HUES48 (cell line): ENCODE measurements around the gene CCR2.

Source experiments
- H3K27ac ChIP-seq: one replicate; pipeline ENCODE4 v1.7.0; 2013; ENCODE audit warnings: low read depth, low read length, inconsistent platforms
- H3K27me3 ChIP-seq: 2 replicates; pipeline ENCODE4 v1.6.1; 2013; ENCODE audit warnings: mild to moderate bottlenecking, low read length; ENCODE audit not compliant: control insufficient read depth, insufficient read depth
- H3K36me3 ChIP-seq: 2 replicates; pipeline ENCODE4 v1.6.1; 2013; ENCODE audit warnings: low read length; ENCODE audit not compliant: control insufficient read depth, insufficient read depth
- H3K4me1 ChIP-seq: 2 replicates; pipeline ENCODE4 v1.6.1; 2013; ENCODE audit warnings: mild to moderate bottlenecking, low read length; ENCODE audit not compliant: control insufficient read depth, insufficient read depth
- H3K4me3 ChIP-seq: 2 replicates; pipeline ENCODE4 v1.5.1; 2013; ENCODE audit warnings: mild to moderate bottlenecking, low read depth, low read length
- H3K9ac ChIP-seq: 2 replicates; pipeline ENCODE4 v1.6.1; 2013; ENCODE audit warnings: mild to moderate bottlenecking, low read depth, low read length, moderate library complexity
- H3K9me3 ChIP-seq: 2 replicates; pipeline ENCODE4 v1.6.1; 2013; ENCODE audit warnings: low read length; ENCODE audit not compliant: control insufficient read depth, insufficient read depth

CCR2 gene

DNA sequence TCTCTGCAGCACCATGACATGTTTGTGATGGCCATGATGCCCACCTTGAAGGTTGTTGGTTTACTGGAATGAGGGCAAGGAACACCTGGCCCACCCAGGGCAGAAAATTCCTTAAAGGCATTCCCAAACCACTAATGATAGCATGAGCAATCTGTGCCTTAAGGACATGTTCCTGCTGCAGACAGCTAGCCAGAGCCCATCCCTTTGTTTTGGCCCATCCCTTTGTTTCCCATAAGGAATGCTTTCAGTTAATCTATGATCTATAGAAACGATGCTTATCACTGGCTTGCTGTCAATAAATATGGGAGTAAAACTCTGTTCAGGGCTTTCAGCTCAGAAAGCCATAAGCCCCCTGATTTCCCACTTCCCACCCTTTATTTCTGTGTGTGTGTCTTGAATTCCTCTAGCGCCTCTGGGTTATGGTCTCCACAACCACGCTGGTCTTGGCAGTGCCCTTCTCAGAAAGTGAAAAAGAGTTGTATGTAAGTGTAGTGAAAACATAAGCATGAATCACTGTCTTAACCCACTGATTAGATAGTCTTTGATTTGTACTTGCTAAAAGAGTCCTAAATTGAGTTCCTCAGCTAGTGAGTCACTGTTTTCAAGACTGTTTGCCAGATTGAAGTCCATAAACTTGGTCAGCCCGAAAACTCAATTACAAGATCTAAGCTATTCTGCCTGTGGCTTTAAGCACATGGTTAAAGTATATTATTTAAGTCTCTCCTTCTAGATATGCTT lies 19.0 kb upstream of the CCR2 start:
- no peaks in the 10 kb centered on the region for H3K4me1 ChIP-seq
- H3K27me3 ChIP-seq, result no peaks in the 10 kb centered on the region
- no peak overlapping the region for H3K4me3 ChIP-seq
- no peak overlapping the region for H3K9ac ChIP-seq
- no peaks in the 10 kb centered on the region for H3K36me3 ChIP-seq
- peaks cover 19% of the 10 kb centered on the region for H3K9me3 ChIP-seq
- no peak overlapping the region for H3K27ac ChIP-seq

DNA sequence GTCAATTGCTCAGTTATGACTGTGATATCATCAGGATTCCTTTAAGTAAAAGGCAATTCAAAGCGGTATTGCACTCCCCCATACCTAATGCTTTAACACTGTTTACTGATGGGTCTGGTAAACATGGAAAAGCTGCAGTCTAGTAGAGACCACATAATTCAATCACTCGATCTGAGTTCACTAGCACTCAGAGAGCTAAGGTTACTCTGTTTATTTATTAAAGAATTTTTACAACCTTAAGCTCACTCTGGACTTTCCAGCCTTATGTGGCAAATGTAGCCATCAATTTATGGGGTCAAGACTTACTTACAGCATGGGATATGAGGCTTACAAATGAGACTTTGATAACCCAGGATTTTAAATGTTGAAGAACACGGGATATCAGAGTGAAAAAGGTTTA lies 18.4 kb upstream of the CCR2 start:
- H3K27ac ChIP-seq, result no peak overlapping the region
- no peaks in the 10 kb centered on the region for H3K27me3 ChIP-seq
- no peaks in the 10 kb centered on the region for H3K4me1 ChIP-seq
- no peak overlapping the region for H3K4me3 ChIP-seq
- no peak overlapping the region for H3K9ac ChIP-seq
- no peaks in the 10 kb centered on the region for H3K36me3 ChIP-seq
- peaks cover 19% of the 10 kb centered on the region for H3K9me3 ChIP-seq

DNA sequence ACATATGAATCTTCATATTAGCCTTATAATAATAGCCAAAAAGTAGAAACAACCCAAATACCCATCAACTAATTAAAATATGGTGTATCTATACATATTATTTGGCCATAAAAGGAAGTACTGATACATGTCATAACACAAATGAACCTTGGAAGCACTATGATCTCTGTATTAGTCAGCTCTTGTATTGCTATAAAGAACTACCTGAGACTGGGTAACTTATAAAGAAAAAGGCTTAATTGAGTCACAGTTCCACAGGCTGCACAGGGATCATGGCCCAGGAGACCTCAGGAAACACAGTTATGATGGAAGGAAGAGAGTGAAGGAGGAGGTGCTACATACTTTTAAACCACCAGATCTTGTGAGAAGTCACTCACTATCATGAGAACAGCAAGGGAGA lies 16.0 kb upstream of the CCR2 start:
- Histone ChIP-seq H3K4me1 (no peaks in the 10 kb centered on the region), H3K27me3 (no peaks in the 10 kb centered on the region), H3K9ac (no peak overlapping the region), H3K36me3 (no peaks in the 10 kb centered on the region), H3K9me3 (peaks cover 19% of the 10 kb centered on the region), H3K4me3 (no peak overlapping the region), H3K27ac (no peak overlapping the region)

DNA sequence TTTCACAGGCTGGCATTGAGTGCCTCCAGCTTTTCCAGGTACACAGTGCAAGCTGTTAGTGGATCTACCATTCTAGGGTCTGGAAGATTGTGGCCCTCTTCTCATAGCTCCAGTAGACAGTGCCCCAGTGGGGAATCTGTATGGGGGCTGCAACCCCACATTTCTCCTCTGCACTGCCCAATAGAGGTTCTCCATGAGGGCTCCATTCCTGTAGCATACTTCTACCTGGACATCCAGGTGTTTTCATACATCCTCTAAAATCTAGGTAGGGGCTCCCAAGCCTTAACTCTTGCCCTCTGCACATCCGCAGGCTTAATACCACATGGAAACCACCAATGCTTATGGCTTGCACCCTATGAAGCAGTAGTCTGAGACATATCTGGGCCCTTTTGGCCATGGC lies 15.1 kb upstream of the CCR2 start:
- Histone ChIP-seq H3K4me3 (no peak overlapping the region), H3K9me3 (peaks cover 19% of the 10 kb centered on the region), H3K9ac (no peak overlapping the region), H3K27ac (no peak overlapping the region), H3K36me3 (no peaks in the 10 kb centered on the region), H3K4me1 (no peaks in the 10 kb centered on the region), H3K27me3 (no peaks in the 10 kb centered on the region)

GRCh38 chr3:46344476-46344875 lies 9.4 kb upstream of the CCR2 start:
- Histone ChIP-seq H3K4me3 (no peak overlapping the region), H3K4me1 (no peaks in the 10 kb centered on the region), H3K27ac (no peak overlapping the region), H3K27me3 (no peaks in the 10 kb centered on the region), H3K9me3 (peaks cover 17% of the 10 kb centered on the region), H3K9ac (no peak overlapping the region), H3K36me3 (no peaks in the 10 kb centered on the region)

GRCh38 chr3:46348823-46349482 lies 5.0 kb upstream of the CCR2 start:
- H3K4me1 ChIP-seq, result no peaks in the 10 kb centered on the region
- no peak overlapping the region for H3K4me3 ChIP-seq
- H3K27me3 ChIP-seq, result no peaks in the 10 kb centered on the region
- no peak overlapping the region for H3K27ac ChIP-seq
- peaks cover 14% of the 10 kb centered on the region; the same call in 1 of the 2 replicates for H3K9me3 ChIP-seq
- H3K36me3 ChIP-seq, result no peaks in the 10 kb centered on the region
- no peak overlapping the region for H3K9ac ChIP-seq

DNA sequence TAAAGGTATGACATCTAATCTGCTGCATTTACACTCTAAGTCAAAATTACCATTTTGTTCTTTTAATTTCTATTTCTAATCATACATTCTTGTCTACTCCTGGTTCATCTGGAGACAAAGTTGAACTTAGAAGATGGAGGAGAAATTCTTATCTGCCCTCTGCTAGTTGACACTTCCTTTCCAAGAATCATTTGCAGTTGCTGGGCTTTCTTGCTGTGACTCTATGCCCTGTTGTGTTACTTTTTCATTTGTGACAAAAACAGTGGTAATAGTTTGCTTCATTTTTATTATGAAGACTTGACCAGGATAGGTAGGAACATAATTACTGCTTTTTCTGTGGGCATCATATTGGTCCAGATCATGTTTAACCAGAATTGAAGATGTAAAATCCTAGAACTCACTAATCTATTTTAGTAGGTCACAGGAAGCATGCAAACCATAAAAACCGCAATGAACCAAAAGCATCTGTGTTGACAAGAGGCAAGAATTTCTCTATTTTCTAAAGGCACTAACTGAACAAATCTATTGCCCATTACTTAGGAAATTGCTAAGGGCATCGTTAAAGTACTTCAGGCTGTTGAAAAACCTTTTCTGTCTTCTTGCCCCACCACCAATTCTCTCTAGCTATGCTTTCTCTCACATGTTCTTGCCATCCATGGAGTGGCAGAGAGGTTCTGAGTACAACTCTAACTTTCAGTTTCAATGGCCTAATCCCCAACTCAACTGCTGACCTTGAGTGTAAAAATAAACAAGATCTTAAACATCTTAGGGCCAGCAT lies 4.2 kb upstream of the CCR2 start:
- Histone ChIP-seq H3K9me3 (peaks cover 14% of the 10 kb centered on the region; the same call in 1 of the 2 replicates), H3K36me3 (no peaks in the 10 kb centered on the region), H3K4me1 (no peaks in the 10 kb centered on the region), H3K27me3 (no peaks in the 10 kb centered on the region), H3K27ac (no peak overlapping the region), H3K9ac (no peak overlapping the region), H3K4me3 (no peak overlapping the region)

- no peaks in the 10 kb centered on the region for H3K36me3 ChIP-seq
- no peaks in the 10 kb centered on the region for H3K4me1 ChIP-seq
- H3K27me3 ChIP-seq, result no peaks in the 10 kb centered on the region
- no peak overlapping the region for H3K4me3 ChIP-seq
- peaks cover 14% of the 10 kb centered on the region; the same call in 1 of the 2 replicates for H3K9me3 ChIP-seq
- H3K9ac ChIP-seq, result no peak overlapping the region
- H3K27ac ChIP-seq, result no peak overlapping the region
These were observed 3.7 kb upstream of the CCR2 start for GRCh38 chr3:46350262-46350565.

- H3K9ac ChIP-seq, result no peak overlapping the region
- H3K36me3 ChIP-seq, result no peaks in the 10 kb centered on the region
- no peaks in the 10 kb centered on the region for H3K4me1 ChIP-seq
- H3K27me3 ChIP-seq, result no peaks in the 10 kb centered on the region
- H3K9me3 ChIP-seq, result peaks cover 14% of the 10 kb centered on the region; the same call in 1 of the 2 replicates
- no peak overlapping the region for H3K4me3 ChIP-seq
- no peak overlapping the region for H3K27ac ChIP-seq
These were observed 2.3 kb upstream of the CCR2 start for GRCh38 chr3:46351646-46352045.

DNA sequence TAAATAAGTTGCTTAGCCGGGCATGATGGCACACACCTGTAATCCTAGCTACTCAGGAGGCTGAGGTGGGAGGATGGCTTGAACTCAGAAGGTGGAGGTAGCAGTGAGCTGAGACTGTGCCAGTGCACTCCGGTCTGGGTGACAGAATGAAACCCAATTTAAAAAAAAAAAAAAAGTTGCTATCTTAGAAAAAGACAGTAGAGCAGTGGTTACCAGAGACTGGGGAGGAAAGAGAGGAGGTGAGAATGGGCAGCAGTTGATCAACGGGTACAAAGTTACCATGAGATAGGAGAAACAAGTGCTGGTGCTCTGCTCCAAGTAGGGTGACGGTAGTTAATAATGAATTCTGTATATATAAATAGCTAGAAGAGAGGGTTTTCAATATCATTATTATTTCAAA lies 821 bp upstream of the CCR2 start:
- no peak overlapping the region for H3K4me3 ChIP-seq
- H3K27ac ChIP-seq, result no peak overlapping the region
- H3K4me1 ChIP-seq, result no peaks in the 10 kb centered on the region

GRCh38 chr3:46354478-46354877 lies 567 bp downstream of the CCR2 start:
- no peak overlapping the region for H3K9ac ChIP-seq
- H3K4me3 ChIP-seq, result no peak overlapping the region
- H3K4me1 ChIP-seq, result no peaks in the 10 kb centered on the region
- H3K27ac ChIP-seq, result no peak overlapping the region
- no peaks in the 10 kb centered on the region for H3K27me3 ChIP-seq
- H3K36me3 ChIP-seq, result no peaks in the 10 kb centered on the region
- H3K9me3 ChIP-seq, result no peaks in the 10 kb centered on the region

More for the DNA sequence above, 821 bp upstream of the CCR2 start:
- Histone ChIP-seq H3K9me3 (peaks cover 4% of the 10 kb centered on the region; the same call in 1 of the 2 replicates), H3K36me3 (no peaks in the 10 kb centered on the region), H3K9ac (no peak overlapping the region), H3K27me3 (no peaks in the 10 kb centered on the region)
